Measurements from ENCODE around the gene SCTR. TPM values are rescaled to one million over a fixed set of nuclear protein-coding genes. Genes with fewer than 3 reads are reported as not detected.

SCTR gene
- total RNA-seq, 1 experiment from 2014 or later: not detected

GRCh38 chr2:119421741-119422140 lies 102.5 kb downstream of the SCTR start:
- ATAC-seq (no peak), DNase-seq (ENCODE audit: low read depth, low spot score) (no peak)
- POLR2A ChIA-PET: no interaction called here
- Histone ChIP-seq H3K27ac (ENCODE audit: low read length) (no peak overlapping the region), H3K27me3 (ENCODE audit: control insufficient read depth, insufficient read depth, low read length) (peaks cover 12% of the 10 kb centered on the region), H3K9me3 (ENCODE audit: control insufficient read depth, insufficient read depth, low read depth, low read length) (no peaks in the 10 kb centered on the region), H3K36me3 (ENCODE audit: control insufficient read depth, insufficient read depth, low read length) (no peaks in the 10 kb centered on the region), H3K4me3 (ENCODE audit: low read depth in 2 of 2, low read length in 2 of 2) (no peak overlapping the region), H3K4me1 (ENCODE audit: control insufficient read depth, insufficient read depth, low read length) (no peaks in the 10 kb centered on the region)
- BruUV-seq (replicated peaks): no TSS peak
- in situ Hi-C loops (cut with HindIII; ENCODE audit: low pct_unique_long_range_greater_than_20kb, low sequenced_read_pairs): no loop called here
- TF ChIP-seq POLR2AphosphoS5 (IDR thresholded peaks at IDR 0.05; ENCODE audit: low read depth, low read length) (no peak), SIN3A (IDR thresholded peaks at IDR 0.05; ENCODE audit: borderline replicate concordance, insufficient read depth, low read depth, low read length) (no peak), TCF7L2 (IDR thresholded peaks at IDR 0.05; ENCODE audit: low read depth, low read length) (no peak), REST (IDR thresholded peaks at IDR 0.05; ENCODE audit: insufficient read depth in 1 of 2, low read depth in 2 of 2, low read length in 1 of 2) (no peak), CTCF (IDR thresholded peaks at IDR 0.05) (no peak)
- CTCF ChIA-PET: no interaction called here
- intact Hi-C loops (cut with micrococcal nuclease; ENCODE audit: unreplicated experiment): no loop called here

- DNase-seq (ENCODE audit: low read depth, low spot score): no peak
- CTCF ChIA-PET: interaction anchor here (0.6 kb wide), 1 partner anchor 67 kb away, joined by 3 read pairs; no protein-coding TSS in a partner anchor
- TF ChIP-seq TCF7L2 (IDR thresholded peaks at IDR 0.05; ENCODE audit: low read depth, low read length): no peak
- no peak for TF ChIP-seq SIN3A (IDR thresholded peaks at IDR 0.05; ENCODE audit: borderline replicate concordance, insufficient read depth, low read depth, low read length)
- TF ChIP-seq REST (IDR thresholded peaks at IDR 0.05; ENCODE audit: insufficient read depth in 1 of 2, low read depth in 2 of 2, low read length in 1 of 2): no peak
- TF ChIP-seq POLR2AphosphoS5 (IDR thresholded peaks at IDR 0.05; ENCODE audit: low read depth, low read length): no peak
- TF ChIP-seq CTCF (IDR thresholded peaks at IDR 0.05): no peak
- no peak overlapping the region for H3K27ac ChIP-seq (ENCODE audit: low read length)
- H3K9me3 ChIP-seq (ENCODE audit: control insufficient read depth, insufficient read depth, low read depth, low read length): no peaks in the 10 kb centered on the region
- H3K36me3 ChIP-seq (ENCODE audit: control insufficient read depth, insufficient read depth, low read length): no peaks in the 10 kb centered on the region
- no peak overlapping the region for H3K4me3 ChIP-seq (ENCODE audit: low read depth in 2 of 2, low read length in 2 of 2)
- intact Hi-C loops (cut with micrococcal nuclease; ENCODE audit: unreplicated experiment) (no loop called here), in situ Hi-C loops (cut with HindIII; ENCODE audit: low pct_unique_long_range_greater_than_20kb, low sequenced_read_pairs) (no loop called here)
- no peaks in the 10 kb centered on the region for H3K4me1 ChIP-seq (ENCODE audit: control insufficient read depth, insufficient read depth, low read length)
- BruUV-seq (replicated peaks): no TSS peak
- ATAC-seq: no peak
- peaks cover 12% of the 10 kb centered on the region for H3K27me3 ChIP-seq (ENCODE audit: control insufficient read depth, insufficient read depth, low read length)
- POLR2A ChIA-PET: no interaction called here
Measured at GRCh38 chr2:119421304-119421703, 103.0 kb downstream of the SCTR start.

All from Panc1 (cell line).